ENCODE data around the gene SNTG2. TPM values are rescaled to one million over a fixed set of nuclear protein-coding genes. Genes with fewer than 3 reads are reported as not detected.
A peak's percentile ranks its signal among the peaks of the same experiment; 100 is the strongest.

The SNTG2 gene
- total and polyA plus RNA-seq, 2 of the 13 experiments (the other 11 are each of a cell fraction or from before 2014, with no cell fraction given): not detected

- no peak for TF ChIP-seq ZNF18 (CRISPR knock-in tag; IDR thresholded peaks at IDR 0.05; ENCODE audit: insufficient replicate concordance)
- no peak for TF ChIP-seq ZNF337 (CRISPR knock-in tag; IDR thresholded peaks at IDR 0.05; ENCODE audit: borderline replicate concordance, low read depth)
- no peak for TF ChIP-seq BCL3 (CRISPR knock-in tag; IDR thresholded peaks at IDR 0.05)
- TF ChIP-seq ZBTB42 (CRISPR knock-in tag; IDR thresholded peaks at IDR 0.05): no peak
- TF ChIP-seq HBP1 (CRISPR knock-in tag; IDR thresholded peaks at IDR 0.05; ENCODE audit: low read depth): no peak
- no peak for TF ChIP-seq MYNN (CRISPR knock-in tag; IDR thresholded peaks at IDR 0.05; ENCODE audit: low read depth)
These were observed 7.7 kb upstream of the SNTG2 start (continued) for GRCh38 chr2:942775-943460.

GRCh38 chr2:943461-943797, 7.2 kb upstream of the SNTG2 start:
- no peaks in the 10 kb centered on the region for H3K36me3 ChIP-seq (replicated peaks in 1 of 2; ENCODE audit: control insufficient read depth in 1 of 2, insufficient read depth in 2 of 2, low read length in 2 of 2)
- ChIA-PET CTCF (ENCODE audit: low intra/inter-chr PET ratio, low total read pairs) (no interaction called here), POLR2A (no interaction called here)
- BruUV-seq (replicated peaks): no TSS peak
- H3K79me2 ChIP-seq (ENCODE audit: insufficient read depth, low read length): no peaks in the 10 kb centered on the region
- no peak overlapping the region for H2AFZ ChIP-seq (ENCODE audit: low read length)
- no peak for ATAC-seq
- H3K4me3 ChIP-seq (replicated peaks in 1 of 3; ENCODE audit: insufficient read depth in 1 of 3, low read depth in 2 of 3, low read length in 3 of 3): no peak overlapping the region
- in situ Hi-C loops (cut with HindIII; ENCODE audit: extremely low pct_ligation_motif_present, low pct_unique_long_range_greater_than_20kb): no loop called here
- H3K27me3 ChIP-seq (ENCODE audit: control insufficient read depth in 1 of 2, insufficient read depth in 2 of 2, low read length in 2 of 2): peaks cover 0 to 6% of the 10 kb centered on the region in 2 experiments; a peak in 3 of 5 replicates
- no peaks in the 10 kb centered on the region for H3K4me1 ChIP-seq (ENCODE audit: insufficient read depth, low read length)
- no peak overlapping the region for H3K4me2 ChIP-seq (ENCODE audit: low read depth, low read length)
- no peaks in the 10 kb centered on the region for H4K20me1 ChIP-seq (ENCODE audit: insufficient read depth, low read length)
- intact Hi-C loops (cut with micrococcal nuclease; ENCODE audit: unreplicated experiment): no loop called here
- 33% methylated on average over 6 of the region's 6 CpGs for WGBS (ENCODE audit: low lambda C conversion rate)
- TF ChIP-seq HOXA9 (CRISPR knock-in tag; IDR thresholded peaks at IDR 0.05; ENCODE audit: borderline replicate concordance): no peak
- peak; percentile 94 for TF ChIP-seq ATF7 (IDR thresholded peaks at IDR 0.05)
- no peak for TF ChIP-seq ATF7 (CRISPR knock-in tag; IDR thresholded peaks at IDR 0.05)
- TF ChIP-seq CREB1 (IDR thresholded peaks at IDR 0.05): peak; percentile 95
- no peak for TF ChIP-seq CREB1 (CRISPR knock-in tag; IDR thresholded peaks at IDR 0.05)
- H3K27ac ChIP-seq (ENCODE audit: extremely low read length, insufficient read depth, low read length): no peak overlapping the region
- DNase-seq (ENCODE audit: low spot score): no peak
- H3K9me3 ChIP-seq (ENCODE audit: low read length): peaks cover 9% of the 10 kb centered on the region
- no peak for FAIRE-seq
- no peak overlapping the region for H3K9ac ChIP-seq (ENCODE audit: insufficient read depth, low read depth, low read length)
